Stimulated activated CD8-positive, alpha-beta memory T cell treated with anti-CD3 and anti-CD28 coated beads, Interleukin-15, amount 100 ng/mL, for 1 hour (primary cell): ENCODE data around the gene CEP55.
"Not testable (repeated sequence)": the region's sequence is repeated elsewhere in the genome, so short reads cannot be mapped to it uniquely, and the experiment has no call there.

Source experiments
- DNase-seq: peaks from one replicate; pipeline ENCODE4 v3.0.0-alpha.2; 2020; ENCODE audit warnings: low read depth

CEP55 gene

DNA sequence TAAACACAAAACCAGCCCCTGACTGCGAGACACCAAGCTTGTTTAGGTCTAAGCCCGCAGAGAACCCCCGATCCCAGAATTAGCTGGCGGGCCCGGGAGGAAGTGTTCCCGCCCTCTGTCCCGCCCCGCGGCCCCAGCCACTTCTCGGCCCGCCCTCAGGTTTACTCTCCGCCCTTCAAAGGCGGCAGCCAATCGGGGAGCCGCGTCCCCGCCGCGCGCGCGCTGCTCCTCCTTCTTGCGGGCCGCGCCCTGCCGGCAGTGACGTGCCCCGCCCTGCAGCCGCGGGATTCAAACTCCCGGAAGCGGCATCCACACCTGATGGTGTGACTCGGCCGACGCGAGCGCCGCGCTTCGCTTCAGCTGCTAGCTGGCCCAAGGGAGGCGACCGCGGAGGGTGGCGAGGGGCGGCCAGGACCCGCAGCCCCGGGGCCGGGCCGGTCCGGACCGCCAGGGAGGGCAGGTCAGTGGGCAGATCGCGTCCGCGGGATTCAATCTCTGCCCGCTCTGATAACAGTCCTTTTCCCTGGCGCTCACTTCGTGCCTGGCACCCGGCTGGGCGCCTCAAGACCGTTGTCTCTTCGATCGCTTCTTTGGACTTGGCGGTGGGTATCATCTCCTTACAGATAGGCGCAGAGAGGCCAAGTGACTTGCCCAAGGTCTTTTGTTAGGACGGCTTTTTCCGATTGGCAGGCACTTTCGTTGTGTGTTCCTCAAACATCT is at the start of gene CEP55:
Gene CEP55 (plus strand): TSS at position 291 of the 720 bp plus-strand sequence. CDS start 3,440 bp downstream, outside the sequence.
- peak; percentile 92 for DNase-seq

DNA sequence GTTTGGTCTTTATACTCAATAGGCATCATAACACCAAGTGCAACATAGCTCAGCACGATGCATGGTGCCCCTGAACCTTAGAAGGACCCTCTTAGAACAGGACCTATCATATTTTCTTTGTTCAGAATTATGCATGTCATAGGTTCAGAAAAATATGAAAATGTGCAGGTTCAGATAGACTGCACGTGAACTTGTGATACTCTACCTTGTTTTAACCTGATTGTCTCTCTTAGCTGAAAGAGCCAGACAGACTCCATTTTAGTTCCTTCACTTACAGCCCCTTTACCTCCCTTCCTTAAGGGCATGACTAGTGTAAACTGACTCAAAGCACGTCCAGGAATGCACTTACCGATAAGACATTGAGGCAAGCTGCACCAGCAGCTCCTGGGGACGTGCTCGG is 49.4 kb upstream of the CEP55 start:
- no peak for DNase-seq

DNA sequence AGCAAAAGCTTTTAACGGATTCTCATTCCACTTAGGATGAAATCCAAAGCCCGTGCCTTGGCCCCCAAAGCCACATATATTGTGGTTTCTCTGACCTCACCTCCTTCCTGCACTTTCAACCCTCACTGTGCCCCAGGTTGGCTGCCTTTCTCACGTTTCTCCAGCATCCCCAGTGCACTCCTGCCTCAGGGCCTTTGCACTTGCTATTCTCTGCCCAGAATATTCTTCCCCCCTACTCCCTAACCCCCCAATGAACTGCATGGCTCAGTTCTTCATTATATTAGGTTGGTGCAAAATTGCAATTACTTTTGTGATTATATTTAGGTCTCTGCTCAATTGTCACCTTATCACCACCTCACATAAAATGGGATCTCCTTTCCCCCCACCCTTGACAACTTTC is 48.4 kb upstream of the CEP55 start:
- DNase-seq, result no peak

DNA sequence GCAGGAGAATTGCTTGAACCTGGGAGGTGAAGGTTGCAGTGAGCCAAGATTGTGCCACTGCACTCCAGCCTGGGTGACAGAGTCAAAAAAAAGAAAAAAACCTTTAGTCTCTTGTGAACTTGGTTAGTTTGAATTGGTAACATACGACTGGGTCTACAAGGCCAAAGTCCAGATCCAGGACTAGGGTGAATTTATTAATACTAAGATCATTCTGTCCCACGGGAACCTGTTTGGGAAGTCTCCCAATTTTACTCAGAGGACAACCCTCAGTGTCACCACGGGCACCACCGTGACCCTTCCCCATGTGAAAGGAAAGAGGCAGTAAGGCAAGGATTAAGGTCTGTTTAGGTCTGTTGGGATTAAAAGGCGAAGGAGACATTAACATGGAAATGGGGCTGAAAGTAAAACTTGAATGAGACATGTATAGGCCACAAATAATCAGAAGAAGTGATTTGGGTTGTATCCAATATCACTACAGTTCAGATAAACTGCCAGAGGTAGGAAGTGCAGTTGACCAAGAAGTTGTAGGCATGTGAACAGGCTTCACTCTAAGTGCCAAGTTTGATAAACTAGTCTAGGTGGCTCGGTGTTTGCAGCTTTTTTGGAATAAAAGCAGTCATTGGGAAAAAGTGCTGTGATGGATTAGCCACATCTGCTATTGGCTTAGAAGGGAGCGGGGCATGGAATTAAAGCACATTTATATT is 45.0 kb upstream of the CEP55 start:
- no peak for DNase-seq

DNA sequence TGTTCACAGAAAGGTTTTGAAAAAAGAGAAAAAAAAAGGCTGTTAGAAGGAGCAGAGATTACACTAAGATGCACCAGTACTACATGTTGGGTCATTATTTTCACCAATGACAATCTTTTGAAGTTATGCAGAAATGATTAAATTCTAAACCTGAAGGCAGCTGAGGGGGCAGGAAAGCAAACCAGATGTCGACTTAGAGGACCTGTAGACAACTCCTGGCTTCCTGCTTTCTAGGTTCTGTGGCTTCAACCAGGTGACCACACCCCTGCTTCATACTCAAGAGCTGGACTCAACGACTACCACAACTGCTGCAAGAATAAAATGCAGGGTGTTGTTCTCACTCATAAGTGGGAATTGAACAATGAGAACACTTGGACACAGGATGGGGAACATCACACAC is 44.3 kb upstream of the CEP55 start:
- no peak for DNase-seq

DNA sequence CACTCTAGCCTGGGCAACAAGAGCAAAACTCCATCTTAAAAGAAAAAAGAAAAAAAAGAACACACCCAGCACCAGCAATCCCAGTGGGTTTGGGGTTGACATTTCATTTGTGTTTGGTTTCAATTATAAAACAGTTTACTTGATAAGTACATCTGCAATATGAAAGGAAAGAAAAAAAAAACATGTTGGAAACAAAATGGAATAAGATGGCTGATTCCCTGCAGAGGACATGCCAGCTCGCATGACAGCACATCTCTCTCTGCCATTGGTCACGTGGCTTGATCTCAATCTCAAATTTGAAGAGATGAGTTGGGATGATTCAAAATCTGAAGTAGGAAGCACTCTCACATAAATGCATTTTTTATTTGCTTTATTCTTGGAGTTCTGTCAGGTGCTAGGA is 42.3 kb upstream of the CEP55 start:
- DNase-seq, result no peak

- DNase-seq, result no peak
Measured at GRCh38 chr10:93454736-93455135, 41.7 kb upstream of the CEP55 start.

DNA sequence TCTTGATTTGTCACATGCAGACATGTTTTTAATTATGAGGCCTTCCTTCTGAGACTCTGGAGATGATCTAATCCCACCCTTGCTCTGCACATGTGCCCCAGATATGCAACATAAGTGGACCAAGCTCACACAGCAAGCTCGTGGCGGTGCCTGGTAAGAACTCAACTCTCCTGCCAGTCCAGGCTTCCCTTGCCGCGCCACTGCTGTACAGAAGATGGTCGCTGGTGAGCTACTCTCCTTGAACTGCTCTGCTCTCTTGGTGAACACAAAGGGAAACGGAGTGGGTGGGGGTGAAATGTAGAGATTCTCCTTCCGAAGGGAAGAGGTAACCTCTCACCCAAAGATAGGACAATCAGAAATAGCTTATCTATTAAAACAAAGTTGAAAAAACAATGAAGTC is 39.9 kb upstream of the CEP55 start:
- DNase-seq, result no peak

- no peak for DNase-seq
Measured at GRCh38 chr10:93457511-93457910, 38.9 kb upstream of the CEP55 start.

DNA sequence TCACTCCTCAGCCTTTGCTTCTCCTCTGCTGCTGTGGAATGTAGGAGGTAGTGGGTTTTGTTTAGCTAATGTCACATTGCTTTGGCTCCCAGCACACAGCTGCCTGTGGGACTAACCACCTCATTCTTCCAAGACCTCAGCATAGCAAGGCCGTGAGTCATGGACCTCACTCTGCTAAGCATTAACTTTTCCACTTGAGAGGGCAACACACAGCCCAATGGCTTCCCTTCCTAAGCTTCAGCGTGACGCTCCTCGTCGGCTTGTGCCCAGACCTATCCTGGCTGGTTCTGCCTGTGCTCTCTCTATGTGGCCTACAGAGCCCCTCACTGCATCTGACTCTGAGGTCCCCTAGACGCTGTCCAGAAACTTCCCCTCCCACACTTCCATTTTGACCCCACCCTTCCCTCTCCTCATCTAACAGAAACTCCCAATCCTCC is 37.6 kb upstream of the CEP55 start:
- no peak for DNase-seq

DNA sequence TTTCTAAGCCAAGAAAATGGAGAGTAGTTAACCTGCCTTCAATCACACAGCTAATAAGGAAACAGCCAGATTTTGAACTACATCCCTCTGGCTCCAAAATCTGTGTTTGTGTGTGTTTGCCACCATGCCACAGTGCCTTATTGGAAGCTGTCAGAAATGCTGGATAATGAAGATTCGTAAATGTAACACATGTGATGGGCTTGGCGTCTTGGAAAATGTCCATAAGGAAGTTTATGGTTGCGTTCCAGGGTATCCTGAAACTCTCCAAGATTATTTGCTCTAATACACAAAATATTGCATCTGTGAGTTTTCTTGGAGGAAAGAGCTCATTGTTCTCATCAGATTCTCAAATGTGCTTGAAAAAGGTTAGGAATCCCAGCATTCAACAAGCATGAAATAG is 36.9 kb upstream of the CEP55 start:
- DNase-seq, result no peak

- no peak for DNase-seq
Measured at GRCh38 chr10:93461109-93461806, 35.2 kb upstream of the CEP55 start.

DNA sequence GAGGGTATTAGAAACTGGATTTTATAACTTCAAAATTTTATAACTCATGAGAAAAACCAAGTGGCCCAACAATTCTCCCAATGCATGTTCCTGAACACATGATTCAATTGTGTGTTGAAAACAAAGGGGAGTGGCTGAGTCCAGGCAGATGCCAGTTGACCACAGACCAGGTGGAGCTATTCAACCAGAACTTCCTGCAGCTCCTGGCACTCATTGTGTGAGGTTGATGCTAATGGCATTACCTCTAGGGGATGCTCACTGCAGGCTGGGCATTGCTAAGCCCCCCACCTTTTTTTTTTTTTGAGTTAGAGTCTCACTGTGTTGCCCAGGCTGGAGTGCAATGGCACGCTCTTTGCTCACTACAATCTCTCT is 34.6 kb upstream of the CEP55 start:
- DNase-seq, result no peak

- DNase-seq, result no peak
Measured at GRCh38 chr10:93462371-93462770, 34.0 kb upstream of the CEP55 start.

DNA sequence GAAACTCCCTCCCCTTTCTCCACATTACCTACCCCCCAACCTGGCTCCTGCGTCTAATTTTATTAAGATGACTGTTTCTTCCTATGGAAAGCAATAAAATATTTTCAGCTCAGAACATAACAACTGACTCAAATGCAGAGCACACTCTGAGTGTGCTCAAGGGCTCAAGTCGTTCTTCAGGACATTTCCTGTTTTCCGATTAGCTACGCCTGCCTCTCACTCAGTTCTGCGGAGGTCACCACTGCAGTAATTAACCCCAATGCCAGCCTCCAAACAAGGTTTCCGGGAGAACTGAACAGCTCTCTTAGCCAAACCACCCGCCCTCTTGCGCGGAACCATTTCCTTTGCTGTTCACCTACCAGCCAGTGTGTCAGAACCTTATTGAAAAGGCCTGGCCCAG is 33.5 kb upstream of the CEP55 start:
- DNase-seq, result no peak

- no peak for DNase-seq
Measured at GRCh38 chr10:93463723-93464476, 32.5 kb upstream of the CEP55 start.

- no peak for DNase-seq
Measured at GRCh38 chr10:93464776-93465388, 31.5 kb upstream of the CEP55 start.

GRCh38 chr10:93465806-93466675 is 30.4 kb upstream of the CEP55 start:
- DNase-seq, result no peak

DNA sequence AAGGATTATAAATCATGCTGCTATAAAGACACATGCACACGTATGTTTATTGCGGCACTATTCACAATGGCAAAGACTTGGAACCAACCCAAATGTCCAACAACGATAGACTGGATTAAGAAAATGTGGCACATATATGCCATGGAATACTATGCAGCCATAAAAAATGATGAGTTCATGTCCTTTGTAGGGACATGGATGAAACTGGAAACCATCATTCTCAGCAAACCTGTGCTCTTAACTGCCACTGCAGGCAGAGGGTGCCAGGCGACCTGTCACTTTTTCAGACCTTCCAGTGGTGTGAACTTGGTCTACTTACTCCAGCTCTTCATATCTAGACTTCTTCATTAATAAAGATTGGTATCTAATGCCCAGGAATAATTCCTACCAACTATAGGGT is 28.8 kb upstream of the CEP55 start:
- not testable (repeated sequence) for DNase-seq

GRCh38 chr10:93468461-93469213 is 27.8 kb upstream of the CEP55 start:
- DNase-seq, result no peak
